ENCODE results near the gene LIN9.

DNA sequence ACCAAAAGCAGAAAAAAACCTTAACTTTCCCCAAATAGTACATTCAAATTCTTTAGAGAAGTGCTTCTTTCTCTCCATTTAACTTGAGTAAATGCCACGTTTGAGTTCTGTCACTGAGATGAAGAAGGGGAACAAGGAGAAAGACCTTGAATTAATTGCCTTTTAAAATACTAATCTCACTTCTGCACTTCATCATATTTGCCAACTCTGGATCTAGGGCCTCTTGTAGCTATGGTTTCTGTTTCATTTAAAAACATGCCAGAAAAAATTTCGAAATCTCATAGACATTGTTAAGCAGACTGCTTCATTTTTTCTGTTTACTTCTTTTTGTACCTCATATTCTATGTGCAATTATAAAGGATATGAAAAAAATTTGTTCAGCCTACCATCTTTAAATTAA lies 60.9 kb downstream of the LIN9 start:
- TF ChIP-seq CTCF (conservative IDR thresholded peaks at IDR 0.05 in 1 of 2, IDR thresholded peaks at IDR 0.05 in 1 of 2; ENCODE audit: low read depth in 1 of 2, low read length in 2 of 2) (no peak), EZH2 (IDR thresholded peaks at IDR 0.05; ENCODE audit: low read length, missing control alignments) (no peak)
